ENCODE data around the gene PITPNC1. TPM values are rescaled to one million over a fixed set of nuclear protein-coding genes. Genes with fewer than 3 reads are reported as not detected.
"Not testable (repeated sequence)": the region's sequence is repeated elsewhere in the genome, so short reads cannot be mapped to it uniquely, and the experiment has no call there.

Gene PITPNC1
- total RNA-seq, 4 donors from 2014 or later: 9.1 to 15.1 (median 13.3) TPM

DNA sequence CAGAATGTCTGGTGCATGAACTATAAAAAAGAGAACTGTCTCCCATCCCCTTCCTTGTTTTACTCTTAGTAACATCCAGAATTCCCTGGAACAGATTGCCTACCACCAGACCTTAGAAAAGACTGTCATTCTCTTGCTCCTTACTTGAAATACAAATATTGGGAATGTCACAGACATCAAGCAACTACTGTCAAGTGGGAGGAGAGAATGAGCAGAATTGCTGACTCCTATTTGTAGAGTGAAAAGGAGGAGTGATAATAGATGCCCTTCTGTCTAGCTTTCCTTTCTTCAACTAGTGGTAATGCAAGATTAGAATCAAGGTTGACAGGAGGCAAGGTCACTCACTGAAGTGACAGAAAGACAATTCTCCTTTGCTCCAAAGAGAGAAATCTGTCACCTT is 316.7 kb downstream of the PITPNC1 start:
- intact Hi-C loops (cut with DNase I): no loop called here
- Histone ChIP-seq H3K4me3 (no peak overlapping the region), H3K27me3 (no peaks in the 10 kb centered on the region), H3K4me1 (peaks cover 0 to 6% (median 0%) of the 10 kb centered on the region in 3 donors), H3K9me3 (no peaks in the 10 kb centered on the region), H3K27ac (no peak overlapping the region), H3K36me3 (peaks cover 0 to 23% (median 0%) of the 10 kb centered on the region in 3 donors)
- DNase-seq: no peak
- TF ChIP-seq POLR2A (IDR thresholded peaks at IDR 0.05) (no peak), CTCF (IDR thresholded peaks at IDR 0.05) (no peak)

DNA sequence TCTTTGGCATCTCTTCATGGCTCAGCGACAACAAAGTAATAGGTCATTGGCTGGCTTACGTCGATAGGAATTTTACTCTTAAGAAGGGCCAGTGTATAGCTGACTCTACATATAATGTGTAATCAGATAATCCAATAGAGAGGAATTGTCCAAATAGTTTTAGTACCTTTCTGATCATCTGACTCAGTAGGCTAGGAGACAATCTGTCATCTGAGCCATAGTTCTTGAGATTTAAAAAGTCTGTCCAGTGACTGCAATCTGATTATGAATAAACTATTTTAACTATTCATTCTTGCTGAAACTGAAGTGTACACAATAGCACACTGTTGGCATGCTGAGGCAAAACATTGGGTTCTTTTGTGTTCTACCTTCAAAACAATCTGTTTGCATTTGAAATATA is 319.3 kb downstream of the PITPNC1 start:
- no peak for DNase-seq
- TF ChIP-seq CTCF (IDR thresholded peaks at IDR 0.05): no peak
- no peak for TF ChIP-seq POLR2A (IDR thresholded peaks at IDR 0.05)
- H3K4me3 ChIP-seq: no peak overlapping the region
- peaks cover 0 to 23% (median 0%) of the 10 kb centered on the region in 3 donors for H3K36me3 ChIP-seq
- H3K27me3 ChIP-seq: no peaks in the 10 kb centered on the region
- intact Hi-C loops (cut with DNase I): no loop called here
- no peak overlapping the region for H3K27ac ChIP-seq
- WGBS, 2 donors: 69 to 70% methylated on average over 3 of the region's 3 CpGs
- H3K4me1 ChIP-seq: no peaks in the 10 kb centered on the region
- no peaks in the 10 kb centered on the region for H3K9me3 ChIP-seq

DNA sequence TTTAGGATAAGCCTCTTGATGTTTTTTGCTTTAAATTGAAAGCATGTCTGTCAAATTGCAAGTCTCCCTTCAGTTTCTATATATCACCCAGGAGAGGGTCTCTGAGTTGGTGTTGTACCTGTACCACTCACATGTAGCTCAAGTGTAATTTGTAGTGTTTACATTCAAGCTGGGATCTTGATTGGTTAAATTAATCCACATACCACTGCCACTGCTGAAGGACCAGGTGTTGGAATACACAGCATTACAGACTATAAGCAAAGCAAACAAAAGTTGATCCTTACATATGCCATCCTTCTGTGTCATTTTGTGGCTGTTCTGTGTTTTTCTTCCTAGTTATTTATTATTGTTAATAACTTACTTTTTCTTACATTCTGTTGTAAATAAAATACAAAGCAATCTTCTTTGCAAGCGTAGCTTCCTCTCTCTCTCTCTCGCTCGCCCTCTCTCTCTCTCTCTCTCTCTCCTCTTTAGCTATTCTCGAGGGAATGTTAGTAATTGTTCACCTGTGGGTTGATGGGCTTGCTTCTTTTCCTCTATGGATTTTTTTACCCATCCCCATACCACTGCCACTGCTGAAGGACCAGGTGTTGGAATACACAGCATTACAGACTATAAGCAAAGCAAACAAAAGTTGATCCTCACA is 319.9 kb downstream of the PITPNC1 start:
- DNase-seq: no peak
- Histone ChIP-seq H3K27me3 (no peaks in the 10 kb centered on the region), H3K4me1 (no peaks in the 10 kb centered on the region), H3K36me3 (peaks cover 0 to 23% (median 0%) of the 10 kb centered on the region in 3 donors), H3K27ac (no peak overlapping the region), H3K9me3 (no peaks in the 10 kb centered on the region), H3K4me3 (no peak overlapping the region)
- TF ChIP-seq CTCF (IDR thresholded peaks at IDR 0.05): no peak
- no peak for TF ChIP-seq POLR2A (IDR thresholded peaks at IDR 0.05)
- intact Hi-C loops (cut with DNase I): no loop called here
- 84 to 90% methylated on average over 4 of the region's 4 CpGs for WGBS, 2 donors

DNA sequence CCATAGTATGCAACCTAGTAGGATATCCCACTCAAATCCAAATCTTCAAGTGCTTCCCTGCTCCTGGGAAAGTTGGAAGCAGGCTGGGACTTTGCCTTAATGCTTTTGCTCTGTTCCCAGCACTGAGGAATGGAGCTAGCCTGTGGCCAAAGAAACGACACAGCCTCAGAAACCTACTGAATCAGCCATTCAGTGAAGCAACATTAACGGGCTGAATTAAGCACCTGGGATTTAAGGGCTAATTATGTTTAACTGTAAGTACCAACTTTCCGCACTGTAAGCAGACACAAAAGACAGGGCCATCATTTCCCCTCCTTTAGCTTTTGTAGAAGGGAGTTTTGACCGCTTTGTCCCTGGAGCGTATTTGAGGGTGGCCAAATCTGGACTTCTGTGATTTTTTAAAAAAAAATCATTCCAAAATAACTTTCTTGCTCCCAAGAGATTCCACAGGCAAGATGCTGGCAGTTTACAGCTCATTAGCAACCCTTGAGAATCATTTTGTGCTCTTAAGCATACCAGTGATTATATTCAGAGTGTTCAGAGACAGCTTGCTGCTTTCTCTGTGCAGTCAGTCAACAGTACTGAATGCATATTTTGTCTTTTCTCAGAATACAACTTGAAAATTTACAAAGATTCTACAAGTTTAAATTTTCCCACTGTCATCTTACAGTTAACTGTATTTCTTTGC is 323.1 kb downstream of the PITPNC1 start:
- no peaks in the 10 kb centered on the region for H3K4me1 ChIP-seq
- no peak overlapping the region for H3K4me3 ChIP-seq
- DNase-seq: no peak
- no peak for TF ChIP-seq POLR2A (IDR thresholded peaks at IDR 0.05)
- TF ChIP-seq CTCF (IDR thresholded peaks at IDR 0.05): no peak
- H3K27ac ChIP-seq: no peak overlapping the region
- H3K36me3 ChIP-seq: no peaks in the 10 kb centered on the region
- intact Hi-C loops (cut with DNase I): no loop called here
- no peaks in the 10 kb centered on the region for H3K9me3 ChIP-seq
- H3K27me3 ChIP-seq: peaks cover 0 to 7% (median 0%) of the 10 kb centered on the region in 4 donors
- 64 to 66% methylated on average over 5 of the region's 5 CpGs for WGBS, 2 donors

DNA sequence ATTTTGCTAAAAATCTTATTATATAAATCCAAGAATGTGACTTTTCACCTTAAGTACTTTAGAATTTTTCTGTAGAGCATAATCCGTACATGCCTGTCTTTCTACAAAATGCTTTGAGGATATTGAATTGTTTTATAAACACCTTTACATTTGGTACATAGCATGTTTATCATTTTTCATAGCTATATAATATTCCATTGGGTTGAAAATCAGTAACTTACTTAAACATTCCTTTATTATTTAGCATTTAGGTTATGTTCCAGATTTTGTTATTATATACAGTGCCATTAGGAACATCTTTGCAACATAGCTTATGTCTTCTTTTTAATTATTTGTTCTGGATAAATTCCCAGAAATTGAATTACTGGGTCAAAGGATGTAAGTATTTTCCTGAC is 323.6 kb downstream of the PITPNC1 start:
- no peak for DNase-seq
- Histone ChIP-seq H3K4me3 (no peak overlapping the region), H3K36me3 (no peaks in the 10 kb centered on the region), H3K4me1 (no peaks in the 10 kb centered on the region), H3K27ac (no peak overlapping the region), H3K27me3 (peaks cover 0 to 7% (median 0%) of the 10 kb centered on the region in 4 donors), H3K9me3 (no peaks in the 10 kb centered on the region)
- intact Hi-C loops (cut with DNase I): no loop called here
- TF ChIP-seq CTCF (IDR thresholded peaks at IDR 0.05): no peak
- TF ChIP-seq POLR2A (IDR thresholded peaks at IDR 0.05): no peak
- WGBS, 2 donors: 59 to 74% methylated on average over 1 of the region's 1 CpG

DNA sequence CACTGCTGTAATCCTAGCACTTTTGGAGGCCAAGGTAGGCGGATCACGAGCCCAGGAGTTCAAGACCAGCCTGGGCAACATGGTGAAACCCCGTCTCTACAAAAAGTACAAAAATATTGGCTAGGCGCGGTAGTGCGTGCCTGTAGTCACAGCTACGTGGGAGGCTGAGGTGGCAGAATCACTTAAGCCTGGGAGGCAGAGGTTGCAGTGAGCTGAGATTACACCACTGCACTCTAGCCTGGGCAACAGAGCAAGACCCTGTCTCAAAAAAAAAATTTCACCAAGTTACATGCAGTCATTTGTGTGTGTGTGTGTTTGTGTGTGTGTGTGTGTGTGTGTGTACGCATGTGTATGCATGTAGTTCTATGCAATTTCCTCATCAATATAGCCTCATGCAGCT is 325.8 kb downstream of the PITPNC1 start:
- H3K27me3 ChIP-seq; H3K4me3 ChIP-seq; intact Hi-C loops (cut with DNase I); H3K9me3 ChIP-seq; H3K36me3 ChIP-seq; DNase-seq; H3K27ac ChIP-seq; H3K4me1 ChIP-seq: not testable (repeated sequence)
- WGBS, 2 donors: 91 to 98% methylated on average over 8 of the region's 8 CpGs

All from esophagus squamous epithelium (tissue), 5 donors.